NCI-H345 (cell line): ENCODE measurements around the gene BBS5.

Experiments used
- DNase-seq: peaks from one replicate; lab custom pipeline; 2025; lab: John Stamatoyannopoulos, UW

BBS5 gene

GRCh38 chr2:169546756-169547155 lies 67.5 kb downstream of the BBS5 start:
- DNase-seq: no peak
